ENCODE measurements around the gene P4HA1.

GRCh38 chr10:73131913-73132686 lies 35.4 kb upstream of the P4HA1 start:
- no peak for TF ChIP-seq POLR2A (IDR thresholded peaks at IDR 0.05)
- no peak for TF ChIP-seq CTCF (IDR thresholded peaks at IDR 0.05)
